ENCODE results near the gene NCOA4.
"Not testable (repeated sequence)": the region's sequence is repeated elsewhere in the genome, so short reads cannot be mapped to it uniquely, and the experiment has no call there.

NCOA4 gene

DNA sequence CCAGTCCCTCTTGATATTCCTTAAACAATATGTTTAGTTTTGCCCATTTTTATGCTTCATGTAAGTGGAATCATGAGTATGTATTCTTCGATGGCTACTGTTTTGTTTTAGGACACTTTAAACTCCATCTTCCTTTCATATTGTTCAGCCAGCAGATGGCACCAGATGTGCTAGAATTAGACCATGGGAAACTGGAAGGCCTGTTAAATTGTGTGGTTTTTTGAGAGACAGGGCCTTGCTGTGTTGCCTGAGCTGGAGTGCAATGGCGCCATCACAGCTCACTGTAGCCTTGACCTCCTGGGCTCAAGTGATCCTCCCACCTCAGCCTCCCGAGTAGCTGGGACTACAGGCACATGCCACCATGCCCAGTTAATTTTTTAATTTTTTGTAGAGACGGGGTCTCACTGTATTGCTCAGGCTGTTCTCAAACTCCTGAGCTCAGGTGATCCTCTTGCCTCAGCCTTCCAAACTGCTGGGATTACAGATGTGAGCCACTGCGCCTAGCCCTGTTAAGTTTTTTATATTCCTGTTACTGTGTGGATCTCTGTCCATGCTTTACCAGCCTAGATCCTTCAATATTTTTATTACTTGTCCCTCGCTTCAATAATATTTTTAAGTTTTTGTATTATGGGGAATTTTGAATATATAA lies 46.8 kb downstream of the NCOA4 start:
- peak; percentile 63 for DNase-seq (ENCODE audit: low read depth, low spot score)

DNA sequence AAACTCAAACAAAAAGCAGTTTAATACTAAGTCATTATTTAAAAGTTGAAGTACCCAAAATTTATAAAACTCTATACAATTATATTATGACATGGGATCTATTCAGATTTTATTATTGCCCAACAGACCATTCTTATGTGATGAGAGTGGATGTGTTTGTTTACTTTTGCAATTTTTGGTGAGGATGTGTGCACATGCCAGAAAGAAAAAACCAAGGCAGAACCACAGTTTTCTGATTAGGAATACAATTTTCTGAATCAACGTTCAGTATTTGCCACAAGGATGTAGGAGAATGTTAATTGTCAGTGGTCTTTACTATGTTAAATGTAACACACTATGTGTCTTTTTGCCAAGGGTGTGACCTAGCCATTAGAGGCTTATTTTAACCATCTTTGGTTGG lies 49.1 kb downstream of the NCOA4 start:
- not testable (repeated sequence) for DNase-seq (ENCODE audit: low read depth, low spot score)

DNA sequence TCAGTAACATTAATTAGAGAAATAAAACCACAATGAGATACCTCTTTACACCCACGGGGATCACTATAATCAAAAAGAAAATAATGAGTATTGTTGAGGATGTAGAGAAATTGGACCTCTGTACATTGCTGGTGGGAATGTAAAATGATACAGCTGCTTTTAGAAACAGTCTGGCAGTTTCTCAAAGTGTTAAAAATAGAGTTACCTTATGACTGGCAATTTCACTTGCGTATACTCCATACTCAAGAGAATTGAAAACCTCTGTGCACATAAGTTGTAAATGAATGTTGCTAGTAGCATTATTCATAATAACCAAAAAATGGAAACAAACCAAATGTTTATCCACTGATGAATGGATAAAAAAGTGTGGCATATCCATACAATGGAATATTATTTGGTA lies 51.9 kb downstream of the NCOA4 start:
- DNase-seq (ENCODE audit: low read depth, low spot score) = not testable (repeated sequence)

DNA sequence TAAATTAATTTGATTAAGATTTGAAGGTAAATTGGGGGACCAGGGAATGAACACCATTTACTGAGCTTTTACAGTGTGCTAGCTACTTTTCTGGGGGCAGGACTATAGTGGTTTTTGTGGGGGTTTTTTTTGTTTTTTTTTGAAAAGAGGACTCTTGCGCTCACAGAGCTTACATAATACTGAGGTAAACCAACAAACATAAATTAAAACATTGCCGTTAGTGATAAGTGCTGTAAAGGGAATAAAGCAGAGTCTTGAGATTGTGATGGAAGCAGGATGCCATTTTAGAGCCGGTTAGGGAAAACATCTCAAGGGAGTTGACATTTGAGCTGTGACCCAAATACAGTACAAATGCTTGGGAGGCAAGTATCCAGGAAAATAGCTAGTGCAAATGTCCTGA lies 56.4 kb downstream of the NCOA4 start:
- not testable (repeated sequence) for DNase-seq (ENCODE audit: low read depth, low spot score)

DNA sequence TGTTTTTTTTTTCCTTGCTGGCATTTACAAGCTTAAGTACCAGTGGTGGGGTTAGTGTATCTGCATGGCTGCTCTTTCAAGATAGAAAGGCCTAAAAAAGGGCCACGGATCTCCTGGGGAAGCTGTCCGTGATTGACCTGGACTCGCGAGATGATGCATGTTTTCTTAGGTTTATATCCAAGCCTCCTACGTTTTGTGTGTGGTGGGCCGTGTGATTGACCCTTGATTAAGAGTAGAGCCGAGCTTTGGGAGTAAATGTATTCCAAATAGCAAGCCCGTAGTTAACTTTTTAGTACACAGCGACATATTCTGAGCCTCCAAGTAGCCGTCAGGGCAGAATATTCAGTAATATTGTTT lies 57.6 kb downstream of the NCOA4 start:
- peak; percentile 35 for DNase-seq (ENCODE audit: low read depth, low spot score)

DNA sequence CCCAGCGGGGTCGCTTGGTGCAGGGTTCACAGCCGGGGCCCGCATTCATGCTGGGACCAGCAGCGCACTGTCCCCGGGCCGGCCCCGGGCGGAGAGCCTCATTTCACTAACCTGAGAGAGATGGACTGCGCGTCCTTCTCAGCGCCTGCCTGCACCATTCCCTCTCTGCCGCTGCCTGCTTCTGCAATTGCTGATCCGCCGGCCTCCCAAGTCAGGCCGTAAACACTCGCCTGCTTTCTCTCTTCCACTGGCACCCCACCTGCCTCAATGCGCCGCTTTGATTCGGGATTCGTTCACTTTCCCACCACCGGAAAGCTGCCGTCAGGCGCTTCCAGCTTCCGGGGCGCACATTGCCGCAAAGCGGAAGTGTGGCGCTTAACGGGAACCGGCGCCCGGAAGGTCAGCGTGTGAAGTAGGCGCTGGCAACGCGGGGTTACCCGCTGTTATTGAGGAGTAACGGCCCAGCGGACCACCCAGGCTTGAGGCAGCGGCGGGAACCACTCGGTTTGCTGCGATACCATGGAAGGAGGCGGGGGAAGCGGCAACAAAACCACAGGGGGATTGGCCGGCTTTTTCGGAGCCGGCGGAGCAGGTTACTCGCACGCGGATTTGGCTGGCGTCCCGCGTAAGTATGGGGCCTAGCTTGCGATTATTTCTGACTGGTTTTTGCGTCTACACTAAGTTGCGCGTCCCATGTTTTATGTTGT lies 58.2 kb downstream of the NCOA4 start, which contains the start of gene TIMM23:
TSS of gene TIMM23 (plus strand) at position 384 of the 707 bp plus-strand sequence. CDS start at position 520, 136 bp downstream.
- peak; percentile 93 for DNase-seq (ENCODE audit: low read depth, low spot score)

DNA sequence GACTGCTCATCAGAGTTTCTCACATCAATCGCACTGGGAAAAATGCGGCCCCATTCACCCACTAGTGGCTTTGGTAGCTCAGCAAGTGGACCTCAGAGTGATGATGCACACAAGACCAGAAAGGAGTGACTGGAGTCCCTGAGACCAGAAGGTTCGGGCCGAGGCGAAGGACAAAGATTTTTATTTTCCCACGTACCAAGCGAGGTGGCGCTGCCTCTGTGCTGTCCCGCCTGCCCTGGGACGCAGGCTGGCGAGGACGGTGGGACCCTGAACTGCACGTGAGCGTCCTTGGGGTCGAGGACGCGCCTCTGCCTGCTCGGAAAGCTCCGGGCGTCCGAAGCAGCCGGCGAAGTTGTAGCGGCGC lies 58.7 kb downstream of the NCOA4 start:
- peak; percentile 23 for DNase-seq (ENCODE audit: low read depth, low spot score)

DNA sequence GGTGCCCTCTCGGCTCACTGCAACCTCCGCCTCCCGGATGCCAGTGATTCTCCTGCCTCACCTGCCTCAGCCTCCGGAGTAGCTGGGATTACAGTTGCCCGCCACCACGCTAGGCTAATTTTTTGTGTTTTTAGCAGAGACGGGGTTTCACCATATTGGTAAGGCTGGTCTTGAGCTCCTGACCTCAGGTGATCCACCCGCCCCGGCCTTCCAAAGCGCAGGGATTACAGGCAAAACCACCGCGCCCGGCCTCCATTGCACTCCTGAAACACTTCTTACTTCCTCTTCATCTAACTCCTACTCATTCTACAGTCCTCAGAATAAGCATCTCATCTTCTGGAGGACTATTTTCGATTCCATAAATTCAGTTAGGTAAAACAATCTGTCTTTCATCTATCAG lies 59.4 kb downstream of the NCOA4 start:
- not testable (repeated sequence) for DNase-seq (ENCODE audit: low read depth, low spot score)

DNA sequence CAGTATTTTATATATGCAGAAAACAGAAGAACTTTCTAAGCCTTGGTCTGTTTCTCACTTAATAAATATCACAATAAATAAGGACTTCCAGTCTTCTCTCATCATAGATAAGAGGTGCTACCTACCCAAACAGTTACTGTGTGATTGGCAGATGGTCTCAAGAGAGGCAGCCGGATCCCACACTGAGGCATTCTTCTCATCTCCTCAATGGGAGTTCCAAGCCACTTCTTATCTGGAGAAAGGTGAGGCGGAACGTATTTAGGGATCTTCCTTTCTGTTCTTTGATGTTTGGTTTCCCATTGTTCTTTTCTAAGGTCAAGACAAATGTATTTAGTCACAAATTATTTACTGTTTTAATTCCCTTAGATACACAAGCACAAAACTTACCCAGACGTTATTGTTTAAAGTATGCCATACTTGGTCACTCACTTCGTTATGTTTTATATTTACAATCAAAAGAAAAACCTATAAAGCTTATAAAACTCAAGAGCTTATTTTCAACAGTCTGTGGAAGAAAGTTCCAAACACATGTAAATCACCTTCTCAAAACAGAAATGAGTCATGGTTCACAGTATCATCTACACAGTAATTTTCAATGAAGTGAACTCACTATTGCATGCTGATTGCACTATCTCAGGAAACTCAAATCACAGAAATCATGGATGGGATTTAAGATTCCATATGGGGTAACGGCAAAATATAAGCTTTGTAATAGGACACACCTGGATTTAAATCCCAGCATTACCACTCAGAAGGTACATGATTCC lies 67.6 kb downstream of the NCOA4 start:
- not testable (repeated sequence) for DNase-seq (ENCODE audit: low read depth, low spot score)

DNA sequence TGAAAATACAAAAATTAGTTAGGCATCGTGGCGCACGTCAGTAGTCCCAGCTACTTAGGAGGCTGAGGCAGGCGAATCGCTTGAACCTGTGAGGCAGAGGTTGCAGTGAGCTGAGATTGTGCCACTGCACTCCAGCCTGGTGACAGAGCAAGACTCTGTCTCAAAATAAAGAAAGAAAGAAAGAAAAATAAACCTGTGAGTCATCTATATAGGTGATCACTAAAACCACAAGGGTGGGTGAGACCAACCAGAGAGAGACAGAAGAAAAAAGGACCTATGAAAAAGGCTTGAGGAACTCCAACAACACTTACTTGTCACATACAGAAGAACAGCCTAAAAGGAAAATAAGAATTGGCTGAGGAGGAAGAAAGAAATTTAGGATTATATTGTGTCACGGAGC lies 72.5 kb downstream of the NCOA4 start:
- not testable (repeated sequence) for DNase-seq (ENCODE audit: low read depth, low spot score)

DNA sequence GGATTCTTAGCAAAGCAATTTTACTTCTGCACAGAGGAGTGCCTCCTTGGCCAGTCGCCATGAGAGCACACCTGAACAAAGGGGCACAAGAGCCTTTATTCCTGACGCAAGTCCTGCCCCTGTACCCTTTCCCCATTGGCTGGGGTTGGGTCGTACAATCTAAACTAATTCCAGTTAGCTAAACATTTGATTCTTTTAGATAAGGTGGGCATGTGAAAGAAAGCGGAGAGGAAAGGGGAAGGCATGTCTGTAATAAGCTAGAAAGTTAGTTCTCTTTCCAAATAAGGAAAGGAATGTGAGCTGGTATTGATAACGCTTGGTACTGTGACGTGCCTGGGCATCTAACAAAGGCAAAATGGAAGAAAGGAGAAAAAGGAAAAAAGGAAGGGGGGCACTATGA lies 73.8 kb downstream of the NCOA4 start:
- peak; percentile 16 for DNase-seq (ENCODE audit: low read depth, low spot score)
